ENCODE measurements around the gene GPR33. TPM values are rescaled to one million over a fixed set of nuclear protein-coding genes. Genes with fewer than 3 reads are reported as not detected.

Gene GPR33
- polyA plus RNA-seq, 2 of the 4 experiments (the other 2 are of a cell fraction), result not detected

DNA sequence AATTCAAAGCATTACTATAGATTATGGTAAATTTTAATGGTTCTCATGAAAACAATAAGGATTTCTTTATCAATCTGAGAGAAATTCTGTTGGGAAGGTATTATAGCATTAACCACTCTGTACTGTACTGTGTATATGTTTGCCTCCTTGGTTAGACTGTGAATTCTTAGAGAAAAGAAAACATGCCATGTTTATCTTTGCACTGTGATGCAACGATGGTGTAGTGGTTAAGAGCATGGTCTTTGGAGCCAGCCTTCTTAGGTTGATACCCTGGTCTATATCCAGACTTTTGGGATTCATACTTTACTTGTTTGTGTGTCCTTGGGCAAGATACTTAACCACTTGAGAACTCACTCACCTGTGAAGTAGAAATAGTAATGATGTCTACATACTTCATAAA, 41.2 kb upstream of the GPR33 start:
- no peak overlapping the region for H3K4me3 ChIP-seq
- no peak for TF ChIP-seq KDM1A (IDR thresholded peaks at IDR 0.05; ENCODE audit: low read depth)
- no peak for TF ChIP-seq HOXB13 (CRISPR knock-in tag; IDR thresholded peaks at IDR 0.05; ENCODE audit: low read depth)
- ATAC-seq (peak in 1 of 2 experiments; percentile 36; a peak in 1 of 6 replicates), FAIRE-seq (no peak), DNase-seq (ENCODE audit: low read depth in 1 of 2, low spot score in 1 of 2) (no peak)
- no peak overlapping the region for H3K27ac ChIP-seq
- ChIA-PET POLR2A (no interaction called here), CTCF (interaction anchor here (0.8 kb wide), 1 partner anchor 726 kb away, joined by 4 read pairs; no protein-coding TSS in a partner anchor)
- peaks cover 7% of the 10 kb centered on the region; the same call in 1 of the 3 replicates for H3K4me1 ChIP-seq
- no peaks in the 10 kb centered on the region for H3K9me3 ChIP-seq
- no peak overlapping the region for H3K4me2 ChIP-seq
- WGBS (ENCODE audit: missing lambda C conversion rate), result 8% methylated on average over 1 of the region's 1 CpG

DNA sequence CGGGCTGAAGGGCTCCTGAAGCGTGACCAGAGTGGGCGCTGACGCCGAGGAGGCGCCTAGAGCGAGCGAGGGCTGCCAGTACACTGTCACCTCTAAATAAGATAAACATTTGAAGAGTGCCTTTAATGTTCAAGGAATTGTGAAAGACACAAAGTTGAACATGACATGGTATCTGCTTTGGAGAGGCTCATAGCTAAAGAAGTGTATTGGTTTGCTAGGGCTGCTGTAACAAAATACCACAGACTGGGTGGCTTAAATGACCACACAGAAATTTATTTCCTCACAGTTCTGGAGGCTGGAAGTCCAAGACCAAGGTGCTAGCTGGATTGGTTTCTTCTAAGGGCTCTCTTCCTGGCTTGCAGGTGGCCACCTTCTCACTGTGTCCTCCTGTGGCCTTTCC, 39.7 kb upstream of the GPR33 start:
- DNase-seq (ENCODE audit: low read depth in 1 of 2, low spot score in 1 of 2) (no peak), ATAC-seq (no peak), FAIRE-seq (no peak)
- ChIA-PET CTCF (interaction anchor here (2.1 kb wide), 1 partner anchor 724 kb away, joined by 5 read pairs; no protein-coding TSS in a partner anchor), POLR2A (no interaction called here)
- 75% methylated on average over 8 of the region's 8 CpGs for WGBS (ENCODE audit: missing lambda C conversion rate)
- no peak overlapping the region for H3K4me3 ChIP-seq
- no peak overlapping the region for H3K4me2 ChIP-seq
- no peak for TF ChIP-seq HDAC2 (IDR thresholded peaks at IDR 0.05)
- no peak for TF ChIP-seq EP300 (IDR thresholded peaks at IDR 0.05)
- no peak for TF ChIP-seq CBX2 (IDR thresholded peaks at IDR 0.05; ENCODE audit: borderline replicate concordance, low read depth)
- no peak for TF ChIP-seq KDM1A (IDR thresholded peaks at IDR 0.05; ENCODE audit: low read depth)
- TF ChIP-seq ESRRA (IDR thresholded peaks at IDR 0.05; ENCODE audit: borderline replicate concordance, low read length), result no peak
- TF ChIP-seq, protein P1, sequence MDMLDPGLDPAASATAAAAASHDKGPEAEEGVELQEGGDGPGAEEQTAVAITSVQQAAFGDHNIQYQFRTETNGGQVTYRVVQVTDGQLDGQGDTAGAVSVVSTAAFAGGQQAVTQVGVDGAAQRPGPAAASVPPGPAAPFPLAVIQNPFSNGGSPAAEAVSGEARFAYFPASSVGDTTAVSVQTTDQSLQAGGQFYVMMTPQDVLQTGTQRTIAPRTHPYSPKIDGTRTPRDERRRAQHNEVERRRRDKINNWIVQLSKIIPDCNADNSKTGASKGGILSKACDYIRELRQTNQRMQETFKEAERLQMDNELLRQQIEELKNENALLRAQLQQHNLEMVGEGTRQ (IDR thresholded peaks at IDR 0.05), result no peak
- no peak for TF ChIP-seq TFCP2L1 (CRISPR knock-in tag; IDR thresholded peaks at IDR 0.05)
- no peak for TF ChIP-seq NR3C1 (IDR thresholded peaks at IDR 0.05)
- no peak overlapping the region for H3K27ac ChIP-seq
- H3K9me3 ChIP-seq, result no peaks in the 10 kb centered on the region
- peaks cover 7% of the 10 kb centered on the region; the same call in 1 of the 3 replicates for H3K4me1 ChIP-seq

DNA sequence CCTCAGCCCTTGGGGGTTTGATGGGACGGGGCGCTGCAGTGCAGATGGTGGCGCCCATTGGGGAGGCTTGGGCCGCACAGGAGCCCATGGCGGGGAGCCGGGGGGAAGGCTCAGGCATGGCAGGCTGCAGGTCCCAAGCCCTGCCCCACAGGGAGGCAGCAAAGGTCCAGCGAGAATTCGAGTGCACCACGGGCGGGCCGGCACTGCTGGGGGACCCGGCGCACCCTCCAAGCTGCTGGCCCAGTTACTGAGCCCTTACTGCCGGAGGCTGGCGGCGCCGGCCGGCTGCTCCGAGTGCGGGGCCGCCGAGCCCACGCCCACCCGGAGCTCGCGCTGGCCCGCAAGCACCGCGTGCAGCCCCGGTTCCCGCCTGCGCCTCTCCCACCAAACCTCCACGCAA, 39.2 kb upstream of the GPR33 start:
- TF ChIP-seq CHD2 (IDR thresholded peaks at IDR 0.05; ENCODE audit: low read length, partially characterized antibody) (no peak), CHD4 (IDR thresholded peaks at IDR 0.05; ENCODE audit: borderline replicate concordance) (no peak), RFX5 (IDR thresholded peaks at IDR 0.05) (no peak), SMC3 (IDR thresholded peaks at IDR 0.05) (no peak), KDM1A (IDR thresholded peaks at IDR 0.05; ENCODE audit: low read depth) (no peak), HOXA7 (CRISPR knock-in tag; IDR thresholded peaks at IDR 0.05) (no peak), ZFP36 (IDR thresholded peaks at IDR 0.05; ENCODE audit: borderline replicate concordance, partially characterized antibody) (no peak)
- TF ChIP-seq, protein P2, sequence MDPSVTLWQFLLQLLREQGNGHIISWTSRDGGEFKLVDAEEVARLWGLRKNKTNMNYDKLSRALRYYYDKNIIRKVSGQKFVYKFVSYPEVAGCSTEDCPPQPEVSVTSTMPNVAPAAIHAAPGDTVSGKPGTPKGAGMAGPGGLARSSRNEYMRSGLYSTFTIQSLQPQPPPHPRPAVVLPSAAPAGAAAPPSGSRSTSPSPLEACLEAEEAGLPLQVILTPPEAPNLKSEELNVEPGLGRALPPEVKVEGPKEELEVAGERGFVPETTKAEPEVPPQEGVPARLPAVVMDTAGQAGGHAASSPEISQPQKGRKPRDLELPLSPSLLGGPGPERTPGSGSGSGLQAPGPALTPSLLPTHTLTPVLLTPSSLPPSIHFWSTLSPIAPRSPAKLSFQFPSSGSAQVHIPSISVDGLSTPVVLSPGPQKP (IDR thresholded peaks at IDR 0.05; ENCODE audit: low read depth, low read length), result no peak
- ChIA-PET CTCF (interaction anchor here (2.1 to 2.2 kb wide), 2 partner anchors 725 to 728 kb away, joined by 5 to 7 read pairs; no protein-coding TSS in a partner anchor), POLR2A (no interaction called here)
- WGBS (ENCODE audit: missing lambda C conversion rate), result 86% methylated on average over 23 of the region's 33 CpGs
- no peak for ATAC-seq
- no peak overlapping the region for H3K4me3 ChIP-seq
- no peak for DNase-seq (ENCODE audit: low read depth in 1 of 2, low spot score in 1 of 2)
- H3K4me2 ChIP-seq, result no peak overlapping the region
- peaks cover 7% of the 10 kb centered on the region; the same call in 1 of the 3 replicates for H3K4me1 ChIP-seq
- H3K27ac ChIP-seq, result no peak overlapping the region
- FAIRE-seq, result no peak
- H3K9me3 ChIP-seq, result no peaks in the 10 kb centered on the region

DNA sequence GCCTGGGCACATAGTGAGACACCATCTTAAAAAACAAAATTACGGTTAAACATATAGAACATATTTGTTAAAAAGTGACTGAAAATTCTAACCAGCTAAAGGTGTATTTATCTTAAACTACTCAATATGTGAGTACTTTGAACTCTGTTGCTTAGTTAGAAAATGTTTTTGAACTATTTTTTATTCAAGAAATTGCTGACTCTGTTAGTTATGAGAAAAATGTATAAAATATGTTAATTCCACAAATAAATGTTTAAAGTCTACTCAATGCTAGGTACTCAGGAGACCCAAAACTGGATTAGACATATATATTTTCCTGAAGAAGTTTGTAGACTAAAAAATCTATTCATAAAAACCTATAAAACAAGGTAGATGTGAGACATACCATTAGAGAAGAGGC, 23.0 kb upstream of the GPR33 start:
- peak; percentile 73 for TF ChIP-seq MAFK (IDR thresholded peaks at IDR 0.05; ENCODE audit: partially characterized antibody)
- TF ChIP-seq, protein P3, sequence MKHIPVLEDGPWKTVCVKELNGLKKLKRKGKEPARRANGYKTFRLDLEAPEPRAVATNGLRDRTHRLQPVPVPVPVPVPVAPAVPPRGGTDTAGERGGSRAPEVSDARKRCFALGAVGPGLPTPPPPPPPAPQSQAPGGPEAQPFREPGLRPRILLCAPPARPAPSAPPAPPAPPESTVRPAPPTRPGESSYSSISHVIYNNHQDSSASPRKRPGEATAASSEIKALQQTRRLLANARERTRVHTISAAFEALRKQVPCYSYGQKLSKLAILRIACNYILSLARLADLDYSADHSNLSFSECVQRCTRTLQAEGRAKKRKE (CRISPR knock-in tag; IDR thresholded peaks at IDR 0.05; ENCODE audit: low read depth), result no peak
- WGBS (ENCODE audit: missing lambda C conversion rate), result 97% methylated on average over 1 of the region's 1 CpG
- no peak for FAIRE-seq
- no peak overlapping the region for H3K4me3 ChIP-seq
- no peak overlapping the region for H3K4me2 ChIP-seq
- no peak overlapping the region for H3K27ac ChIP-seq
- no peaks in the 10 kb centered on the region for H3K9me3 ChIP-seq
- CTCF ChIA-PET, result interaction anchor here (0.7 to 5.0 kb wide), 12 partner anchors 10 to 750 kb away, joined by 3 to 54 read pairs (median 4); no protein-coding TSS in a partner anchor
- H3K4me1 ChIP-seq, result no peaks in the 10 kb centered on the region
- POLR2A ChIA-PET, result no interaction called here
- ATAC-seq, result no peak
- DNase-seq (ENCODE audit: low read depth in 1 of 2, low spot score in 1 of 2), result no peak
